HepG2 (cell line): ENCODE data around the gene MAJIN. TPM values are rescaled to one million over a fixed set of nuclear protein-coding genes. Genes with fewer than 3 reads are reported as not detected.

Experiments used
- BRD4 ChIP-seq: sonication (generic); formaldehyde crosslinking; IDR thresholded peaks from 2 replicates; pipeline ENCODE4 v1.4.0; 2020; ENCODE audit warnings: missing genetic modification reagents
- GTF2F1 ChIP-seq: fragments of 150-350 bp; IDR thresholded peaks from 2 replicates; pipeline ENCODE4 v1.6.1; 2014; ENCODE audit warnings: low read length
- HDAC6 ChIP-seq: fragments of 200-600 bp; sonication (generic); IDR thresholded peaks from 2 replicates; pipeline ENCODE4 v1.7.0; 2017; ENCODE audit warnings: mild to moderate bottlenecking, antibody characterized with exemption, low read length, low read depth
- KAT2B ChIP-seq: fragments of 150-350 bp; IDR thresholded peaks from 2 replicates; pipeline ENCODE4 v1.6.1; 2014; ENCODE audit warnings: low read depth, low read length, borderline replicate concordance
- NCOR1 ChIP-seq: fragments of 200-600 bp; sonication (generic); IDR thresholded peaks from 2 replicates; pipeline ENCODE4 v1.7.0; 2017; ENCODE audit warnings: antibody characterized with exemption, low read length, borderline replicate concordance
- RARG ChIP-seq: sonication (generic); formaldehyde crosslinking; IDR thresholded peaks from 2 replicates; pipeline ENCODE4 v1.4.0; 2020; ENCODE audit warnings: low read depth, mild to moderate bottlenecking, missing genetic modification reagents
- REPIN1 ChIP-seq: sonication (generic); formaldehyde crosslinking; IDR thresholded peaks from 2 replicates; pipeline ENCODE4 v1.8.0; 2022; ENCODE audit warnings: missing genetic modification reagents, low read depth, mild to moderate bottlenecking, borderline replicate concordance
- ZMYM2 ChIP-seq: sonication (generic); formaldehyde crosslinking; IDR thresholded peaks from 2 replicates; pipeline ENCODE4 v1.8.0; 2022; ENCODE audit warnings: mild to moderate bottlenecking, missing genetic modification reagents
- ZNF101 ChIP-seq: sonication (generic); formaldehyde crosslinking; IDR thresholded peaks from 2 replicates; pipeline ENCODE4 v1.4.0; 2020; ENCODE audit warnings: mild to moderate bottlenecking, low read depth, missing genetic modification reagents, borderline replicate concordance
- ZNF3 ChIP-seq: IDR thresholded peaks from 2 replicates; pipeline ENCODE4 v1.7.0; 2017; ENCODE audit warnings: inconsistent platforms
- ZNF878 ChIP-seq: sonication (generic); formaldehyde crosslinking; IDR thresholded peaks from 2 replicates; pipeline ENCODE4 v1.8.1; 2023; ENCODE audit warnings: mild to moderate bottlenecking, missing genetic modification reagents, moderate library complexity
- polyA plus RNA-seq, 8 experiments: library from polyadenylated mRNA; depleted of rRNA in 3 of 8; stranded (reverse) in 7 of 8; unstranded in 1 of 8; fragments of >200 nt; fragmentation: Illumina TruSeq in 4 of 8; extraction: Trizol in 4 of 8; gene quantifications; 2 replicates each; pipeline versions ENCODE4 v1.2.1 to v1.2.3, GENCODE V29; 2011 to 2016; ENCODE audit warnings: low read depth in 4 of 8, missing spikeins in 1 of 8, mixed read lengths in 1 of 8; ENCODE audit not compliant: insufficient read depth in 1 of 8
- total RNA-seq, 5 experiments: library from RNA; depleted of rRNA; stranded (reverse); fragments of >200 nt; fragmentation: Illumina TruSeq; extraction: Trizol; gene quantifications; 2 replicates each; pipeline ENCODE4 v1.2.3, GENCODE V29; 2016; ENCODE audit warnings: low read depth in 1 of 5
- TF ChIP-seq, protein P1 (sequence below): sonication (generic); formaldehyde crosslinking; IDR thresholded peaks from 2 replicates; pipeline ENCODE4 v1.5.1; 2020; ENCODE audit warnings: missing genetic modification reagents, mild to moderate bottlenecking, borderline replicate concordance
- TF ChIP-seq, protein P2 (sequence below): sonication (generic); formaldehyde crosslinking; IDR thresholded peaks from 2 replicates; pipeline ENCODE4 v1.8.0; 2022; ENCODE audit warnings: missing genetic modification reagents, low read depth, mild to moderate bottlenecking, borderline replicate concordance
- TF ChIP-seq, protein P3 (sequence below): IDR thresholded peaks from 2 replicates; pipeline ENCODE4 v1.4.0; 2020; ENCODE audit warnings: mild to moderate bottlenecking, missing genetic modification reagents
- TF ChIP-seq, protein P4 (sequence below): sonication (generic); formaldehyde crosslinking; IDR thresholded peaks from 2 replicates; pipeline ENCODE4 v1.8.0; 2022; ENCODE audit warnings: mild to moderate bottlenecking, missing genetic modification reagents, moderate library complexity
- TF ChIP-seq, protein P5 (sequence below): sonication (generic); formaldehyde crosslinking; IDR thresholded peaks from 2 replicates; pipeline ENCODE4 v1.8.1; 2023; ENCODE audit warnings: mild to moderate bottlenecking, inconsistent platforms, moderate library complexity, missing genetic modification reagents, borderline replicate concordance
- TF ChIP-seq, protein P6 (sequence below): sonication (generic); formaldehyde crosslinking; IDR thresholded peaks from 2 replicates; pipeline ENCODE4 v1.8.1; 2023; ENCODE audit warnings: missing genetic modification reagents, mild to moderate bottlenecking, borderline replicate concordance
- TF ChIP-seq, protein P7 (sequence below): sonication (generic); formaldehyde crosslinking; IDR thresholded peaks from 2 replicates; pipeline ENCODE4 v1.8.0; 2022; ENCODE audit warnings: missing genetic modification reagents, mild to moderate bottlenecking, inconsistent platforms, borderline replicate concordance

Gene MAJIN
- total and polyA plus RNA-seq, 2 of the 13 experiments (the other 11 are each of a cell fraction or from before 2014, with no cell fraction given) = not detected

DNA sequence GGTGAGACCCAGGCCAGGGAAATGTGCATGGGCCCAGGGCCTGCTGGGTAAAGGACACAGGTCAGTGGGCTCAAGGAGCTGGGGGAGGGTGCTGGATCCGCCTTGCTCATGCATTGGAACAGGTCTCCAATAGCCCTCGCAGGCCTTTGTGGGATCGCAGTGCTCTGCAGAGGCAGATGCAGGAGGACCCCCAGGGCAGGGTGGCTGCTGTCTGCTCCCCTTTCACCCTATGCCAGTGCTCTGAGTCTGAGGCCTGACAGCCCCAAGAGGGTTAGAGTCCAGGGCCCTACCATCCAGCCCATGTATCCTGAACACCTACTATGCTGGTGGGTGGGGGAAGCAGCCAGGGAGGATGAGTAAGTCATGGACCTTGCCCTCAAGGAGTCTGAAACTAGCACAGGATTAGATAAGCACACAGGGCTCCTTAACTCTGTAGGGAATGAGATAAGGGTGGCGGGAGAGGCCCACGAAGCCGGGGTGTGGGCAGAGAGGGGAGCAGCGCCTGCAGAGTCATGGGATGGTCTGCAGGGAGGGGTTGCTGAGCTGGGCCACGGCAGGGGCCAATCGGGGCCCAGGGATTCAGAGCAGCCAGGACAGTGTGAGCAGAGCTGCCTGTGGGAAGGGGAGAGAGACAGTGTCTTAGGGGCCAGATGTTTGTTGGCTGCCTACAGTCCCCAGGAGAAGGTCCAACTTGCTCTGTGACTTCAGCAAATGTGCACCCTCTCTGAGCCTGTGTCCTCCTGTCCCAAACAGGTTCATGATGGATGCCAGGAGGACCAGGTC lies 83.0 kb downstream of the MAJIN start (continued):
- TF ChIP-seq, protein P1, sequence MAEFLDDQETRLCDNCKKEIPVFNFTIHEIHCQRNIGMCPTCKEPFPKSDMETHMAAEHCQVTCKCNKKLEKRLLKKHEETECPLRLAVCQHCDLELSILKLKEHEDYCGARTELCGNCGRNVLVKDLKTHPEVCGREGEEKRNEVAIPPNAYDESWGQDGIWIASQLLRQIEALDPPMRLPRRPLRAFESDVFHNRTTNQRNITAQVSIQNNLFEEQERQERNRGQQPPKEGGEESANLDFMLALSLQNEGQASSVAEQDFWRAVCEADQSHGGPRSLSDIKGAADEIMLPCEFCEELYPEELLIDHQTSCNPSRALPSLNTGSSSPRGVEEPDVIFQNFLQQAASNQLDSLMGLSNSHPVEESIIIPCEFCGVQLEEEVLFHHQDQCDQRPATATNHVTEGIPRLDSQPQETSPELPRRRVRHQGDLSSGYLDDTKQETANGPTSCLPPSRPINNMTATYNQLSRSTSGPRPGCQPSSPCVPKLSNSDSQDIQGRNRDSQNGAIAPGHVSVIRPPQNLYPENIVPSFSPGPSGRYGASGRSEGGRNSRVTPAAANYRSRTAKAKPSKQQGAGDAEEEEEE (CRISPR knock-in tag) = no peak
- TF ChIP-seq, protein P2, sequence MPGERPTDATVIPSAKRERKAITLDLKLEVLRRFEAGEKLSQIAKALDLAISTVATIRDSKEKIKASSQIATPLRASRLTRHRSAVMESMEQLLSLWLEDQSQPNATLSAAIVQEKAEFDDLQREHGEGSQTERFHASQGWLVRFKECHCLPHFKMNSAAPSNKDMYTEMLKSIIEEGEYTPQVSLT = no peak
- TF ChIP-seq REPIN1 (CRISPR knock-in tag) (no peak), ZNF878 (CRISPR knock-in tag) (peak; percentile 23; the same call in 1 of the 2 replicates), ZNF101 (no peak), KAT2B (no peak), RARG (no peak), BRD4 (CRISPR knock-in tag) (no peak), GTF2F1 (no peak), ZNF3 (CRISPR knock-in tag) (no peak), ZMYM2 (CRISPR knock-in tag) (peak; percentile 29; the same call in 1 of the 2 replicates), NCOR1 (no peak), HDAC6 (no peak)
- TF ChIP-seq, protein P3, sequence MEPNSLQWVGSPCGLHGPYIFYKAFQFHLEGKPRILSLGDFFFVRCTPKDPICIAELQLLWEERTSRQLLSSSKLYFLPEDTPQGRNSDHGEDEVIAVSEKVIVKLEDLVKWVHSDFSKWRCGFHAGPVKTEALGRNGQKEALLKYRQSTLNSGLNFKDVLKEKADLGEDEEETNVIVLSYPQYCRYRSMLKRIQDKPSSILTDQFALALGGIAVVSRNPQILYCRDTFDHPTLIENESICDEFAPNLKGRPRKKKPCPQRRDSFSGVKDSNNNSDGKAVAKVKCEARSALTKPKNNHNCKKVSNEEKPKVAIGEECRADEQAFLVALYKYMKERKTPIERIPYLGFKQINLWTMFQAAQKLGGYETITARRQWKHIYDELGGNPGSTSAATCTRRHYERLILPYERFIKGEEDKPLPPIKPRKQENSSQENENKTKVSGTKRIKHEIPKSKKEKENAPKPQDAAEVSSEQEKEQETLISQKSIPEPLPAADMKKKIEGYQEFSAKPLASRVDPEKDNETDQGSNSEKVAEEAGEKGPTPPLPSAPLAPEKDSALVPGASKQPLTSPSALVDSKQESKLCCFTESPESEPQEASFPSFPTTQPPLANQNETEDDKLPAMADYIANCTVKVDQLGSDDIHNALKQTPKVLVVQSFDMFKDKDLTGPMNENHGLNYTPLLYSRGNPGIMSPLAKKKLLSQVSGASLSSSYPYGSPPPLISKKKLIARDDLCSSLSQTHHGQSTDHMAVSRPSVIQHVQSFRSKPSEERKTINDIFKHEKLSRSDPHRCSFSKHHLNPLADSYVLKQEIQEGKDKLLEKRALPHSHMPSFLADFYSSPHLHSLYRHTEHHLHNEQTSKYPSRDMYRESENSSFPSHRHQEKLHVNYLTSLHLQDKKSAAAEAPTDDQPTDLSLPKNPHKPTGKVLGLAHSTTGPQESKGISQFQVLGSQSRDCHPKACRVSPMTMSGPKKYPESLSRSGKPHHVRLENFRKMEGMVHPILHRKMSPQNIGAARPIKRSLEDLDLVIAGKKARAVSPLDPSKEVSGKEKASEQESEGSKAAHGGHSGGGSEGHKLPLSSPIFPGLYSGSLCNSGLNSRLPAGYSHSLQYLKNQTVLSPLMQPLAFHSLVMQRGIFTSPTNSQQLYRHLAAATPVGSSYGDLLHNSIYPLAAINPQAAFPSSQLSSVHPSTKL (CRISPR knock-in tag) = no peak
- TF ChIP-seq, protein P4, sequence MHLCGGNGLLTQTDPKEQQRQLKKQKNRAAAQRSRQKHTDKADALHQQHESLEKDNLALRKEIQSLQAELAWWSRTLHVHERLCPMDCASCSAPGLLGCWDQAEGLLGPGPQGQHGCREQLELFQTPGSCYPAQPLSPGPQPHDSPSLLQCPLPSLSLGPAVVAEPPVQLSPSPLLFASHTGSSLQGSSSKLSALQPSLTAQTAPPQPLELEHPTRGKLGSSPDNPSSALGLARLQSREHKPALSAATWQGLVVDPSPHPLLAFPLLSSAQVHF (CRISPR knock-in tag) = no peak
- TF ChIP-seq, protein P5, sequence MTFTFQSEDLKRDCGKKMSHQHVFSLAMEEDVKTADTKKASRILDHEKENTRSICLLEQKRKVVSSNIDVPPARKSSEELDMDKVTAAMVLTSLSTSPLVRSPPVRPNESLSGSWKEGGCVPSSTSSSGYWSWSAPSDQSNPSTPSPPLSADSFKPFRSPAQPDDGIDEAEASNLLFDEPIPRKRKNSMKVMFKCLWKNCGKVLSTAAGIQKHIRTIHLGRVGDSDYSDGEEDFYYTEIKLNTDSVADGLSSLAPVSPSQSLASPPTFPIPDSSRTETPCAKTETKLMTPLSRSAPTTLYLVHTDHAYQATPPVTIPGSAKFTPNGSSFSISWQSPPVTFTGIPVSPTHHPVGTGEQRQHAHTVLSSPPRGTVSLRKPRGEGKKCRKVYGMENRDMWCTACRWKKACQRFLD (CRISPR knock-in tag) = no peak
- TF ChIP-seq, protein P6, sequence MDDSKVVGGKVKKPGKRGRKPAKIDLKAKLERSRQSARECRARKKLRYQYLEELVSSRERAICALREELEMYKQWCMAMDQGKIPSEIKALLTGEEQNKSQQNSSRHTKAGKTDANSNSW (CRISPR knock-in tag) = no peak
- TF ChIP-seq, protein P7, sequence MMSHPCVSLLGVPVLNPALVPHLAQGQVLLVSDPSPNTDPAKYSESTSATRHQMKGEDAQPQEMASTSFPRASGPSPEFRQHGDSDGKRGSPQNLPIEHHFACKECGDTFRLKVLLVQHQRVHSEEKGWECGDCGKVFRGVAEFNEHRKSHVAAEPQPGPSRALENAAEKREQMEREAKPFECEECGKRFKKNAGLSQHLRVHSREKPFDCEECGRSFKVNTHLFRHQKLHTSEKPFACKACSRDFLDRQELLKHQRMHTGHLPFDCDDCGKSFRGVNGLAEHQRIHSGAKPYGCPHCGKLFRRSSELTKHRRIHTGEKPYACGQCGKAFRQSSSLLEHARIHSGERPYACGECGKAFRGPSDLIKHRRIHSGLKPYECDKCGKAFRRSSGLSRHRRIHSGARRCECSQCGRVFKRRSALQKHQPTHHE (CRISPR knock-in tag) = no peak
